Skeletal muscle satellite cell (primary cell): ENCODE results near the gene PNKD.

ENCODE experiments used
- H3K27me3 ChIP-seq: 2 replicates; pipeline ENCODE4 v1.7.0; 2013; ENCODE audit warnings: low read length; ENCODE audit not compliant: control insufficient read depth, insufficient read depth
- H3K36me3 ChIP-seq: 2 replicates; pipeline ENCODE4 v1.7.0; 2013; ENCODE audit warnings: mild to moderate bottlenecking, control low read depth, low read length; ENCODE audit not compliant: insufficient read depth
- H3K4me1 ChIP-seq: 2 replicates; pipeline ENCODE4 v1.7.0; 2013; ENCODE audit warnings: low read length; ENCODE audit not compliant: control insufficient read depth, insufficient read depth
- H3K4me2 ChIP-seq: 2 replicates; pipeline ENCODE4 v1.7.0; 2013; ENCODE audit warnings: mild to moderate bottlenecking, low read length
- H3K4me3 ChIP-seq: 2 replicates; pipeline ENCODE4 v1.7.0; 2013; ENCODE audit warnings: low read length
- H3K9ac ChIP-seq: 2 replicates; pipeline ENCODE4 v1.7.0; 2013; ENCODE audit warnings: mild to moderate bottlenecking, low read depth, low read length, moderate library complexity
- H3K9me3 ChIP-seq: replicated peaks from 2 replicates; pipeline ENCODE4 v1.7.0; 2013; ENCODE audit warnings: mild to moderate bottlenecking, control low read depth, low read length

The PNKD gene

DNA sequence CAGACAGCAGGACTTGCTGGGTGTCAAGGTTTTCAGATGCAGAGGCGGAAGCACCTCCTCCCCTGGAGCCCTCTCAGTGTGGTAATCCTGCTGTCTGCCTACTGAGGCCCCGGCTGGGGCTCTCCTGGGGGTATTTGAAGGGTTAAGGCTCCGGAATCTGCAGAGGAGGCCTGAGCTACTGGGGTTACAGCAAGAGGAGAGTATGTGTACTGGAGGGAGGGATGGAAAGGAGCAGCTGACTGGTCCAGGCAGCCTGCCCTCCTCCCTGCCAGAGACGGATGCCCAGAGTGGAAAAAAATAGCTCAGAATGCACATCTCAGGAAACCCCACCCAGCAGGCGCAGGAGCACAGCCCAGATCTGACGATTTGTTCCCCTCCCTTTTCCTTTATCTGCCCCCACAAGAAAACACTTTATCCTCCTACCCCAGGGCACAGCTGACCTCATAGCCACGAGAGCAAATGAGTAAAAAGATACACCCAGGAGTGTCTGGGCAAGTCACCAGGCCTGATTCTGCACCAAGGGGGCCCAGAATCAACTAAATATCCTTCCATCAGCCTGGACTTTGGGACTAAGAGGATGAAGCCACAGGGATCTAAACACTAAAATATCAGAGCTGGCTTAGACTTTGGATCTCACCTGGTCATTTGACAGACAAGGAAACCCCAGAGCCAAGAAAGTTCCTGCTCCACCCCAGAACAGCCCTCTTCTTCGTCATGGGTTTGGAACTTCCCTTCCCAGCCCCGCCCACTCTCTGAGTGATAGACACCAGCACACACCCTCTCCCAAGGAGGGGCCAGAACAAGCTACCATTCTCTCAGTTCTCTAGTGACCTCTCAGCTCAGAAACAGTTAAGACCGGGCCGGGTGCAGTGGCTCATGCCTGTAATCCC is 16.5 kb downstream of the PNKD start:
- Histone ChIP-seq H3K4me1 (peaks cover 80% of the 10 kb centered on the region), H3K27me3 (no peaks in the 10 kb centered on the region), H3K36me3 (peaks cover 5% of the 10 kb centered on the region), H3K4me3 (peak overlapping the region; percentile 68), H3K9me3 (no peaks in the 10 kb centered on the region), H3K9ac (peak overlapping the region; percentile 88), H3K4me2 (peak overlapping the region; percentile 87)

DNA sequence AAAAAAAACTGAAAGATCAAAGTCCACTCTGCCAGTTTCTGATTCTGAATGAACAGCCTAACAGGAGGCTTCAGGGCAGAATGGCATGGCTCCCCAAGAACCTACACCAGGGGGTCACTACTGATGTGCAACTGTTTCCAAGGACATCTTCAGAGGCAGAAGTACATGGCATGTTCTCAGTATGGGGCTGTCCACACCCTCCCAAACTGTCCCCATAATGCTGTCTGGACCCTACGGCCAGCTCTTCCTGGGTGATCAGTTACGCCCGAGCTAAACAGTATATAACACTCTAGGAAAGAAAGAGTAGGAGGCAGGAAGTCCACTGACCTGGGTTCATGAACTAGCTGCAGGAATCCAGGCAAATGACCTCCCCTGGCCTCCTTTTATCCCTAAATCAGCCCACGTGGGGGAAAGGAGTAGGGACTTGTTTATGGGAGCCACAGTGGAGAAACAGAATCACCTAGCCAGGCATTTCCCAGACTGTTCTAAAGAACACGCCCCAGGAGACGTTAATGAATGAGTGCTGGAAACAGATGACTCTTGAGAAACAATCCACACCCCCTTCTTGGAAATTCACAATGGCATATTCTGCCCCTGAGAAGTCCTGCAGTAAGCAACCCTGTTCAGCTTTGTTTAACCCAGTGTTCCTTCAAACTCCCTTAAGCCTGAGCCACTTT is 19.5 kb downstream of the PNKD start:
- no peaks in the 10 kb centered on the region for H3K9me3 ChIP-seq
- no peaks in the 10 kb centered on the region for H3K36me3 ChIP-seq
- no peaks in the 10 kb centered on the region for H3K27me3 ChIP-seq
- peak overlapping the region; percentile 91 for H3K4me2 ChIP-seq
- peak overlapping the region; percentile 91 for H3K9ac ChIP-seq
- peaks cover 59% of the 10 kb centered on the region for H3K4me1 ChIP-seq
- peak overlapping the region; percentile 87 for H3K4me3 ChIP-seq

DNA sequence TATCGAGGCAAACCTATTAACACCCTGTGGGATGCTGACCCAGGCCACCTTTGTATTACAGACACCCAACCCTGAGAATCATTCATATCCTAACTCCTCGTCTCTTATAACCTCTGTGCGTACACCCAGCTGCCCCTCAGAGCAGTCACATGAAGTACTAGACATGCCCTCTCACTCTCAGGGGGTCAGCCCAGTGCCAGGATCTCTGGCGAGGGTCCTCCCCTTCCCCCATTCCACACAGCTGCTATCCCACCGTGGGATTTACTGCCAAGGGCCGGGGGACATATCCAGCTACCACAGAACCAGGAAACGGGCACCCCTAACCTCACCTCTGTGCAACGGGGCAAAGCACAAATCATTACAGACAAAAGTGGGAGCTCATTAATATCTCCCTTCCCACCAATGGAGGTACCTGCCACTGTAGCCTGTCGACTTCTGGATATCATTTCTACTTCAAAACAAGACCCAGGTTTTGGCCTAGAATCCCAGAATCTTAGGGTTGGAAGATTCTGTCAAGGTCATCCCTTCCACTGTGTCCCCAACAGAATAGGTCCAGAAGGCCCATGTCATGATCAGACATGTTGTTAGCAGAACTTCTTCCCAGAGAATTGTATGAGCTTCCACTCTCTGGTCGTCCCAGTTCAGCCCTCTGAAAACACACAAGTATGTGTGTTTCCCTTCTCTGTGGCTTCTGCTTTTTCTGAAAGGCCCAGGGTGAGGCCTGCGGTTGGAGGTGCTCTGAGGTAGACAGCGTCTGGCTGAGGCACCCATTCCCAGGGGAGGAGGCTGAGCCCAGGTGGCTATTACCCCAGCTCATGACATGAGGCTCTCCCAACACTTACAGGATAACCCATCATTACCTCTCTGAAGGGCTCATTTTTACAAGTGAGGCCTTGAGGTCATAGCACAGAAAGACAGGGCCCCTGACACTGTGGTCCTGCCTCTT is 20.3 kb downstream of the PNKD start:
- Histone ChIP-seq H3K9ac (peak overlapping the region; percentile 91), H3K4me3 (peak overlapping the region; percentile 87), H3K36me3 (no peaks in the 10 kb centered on the region)

DNA sequence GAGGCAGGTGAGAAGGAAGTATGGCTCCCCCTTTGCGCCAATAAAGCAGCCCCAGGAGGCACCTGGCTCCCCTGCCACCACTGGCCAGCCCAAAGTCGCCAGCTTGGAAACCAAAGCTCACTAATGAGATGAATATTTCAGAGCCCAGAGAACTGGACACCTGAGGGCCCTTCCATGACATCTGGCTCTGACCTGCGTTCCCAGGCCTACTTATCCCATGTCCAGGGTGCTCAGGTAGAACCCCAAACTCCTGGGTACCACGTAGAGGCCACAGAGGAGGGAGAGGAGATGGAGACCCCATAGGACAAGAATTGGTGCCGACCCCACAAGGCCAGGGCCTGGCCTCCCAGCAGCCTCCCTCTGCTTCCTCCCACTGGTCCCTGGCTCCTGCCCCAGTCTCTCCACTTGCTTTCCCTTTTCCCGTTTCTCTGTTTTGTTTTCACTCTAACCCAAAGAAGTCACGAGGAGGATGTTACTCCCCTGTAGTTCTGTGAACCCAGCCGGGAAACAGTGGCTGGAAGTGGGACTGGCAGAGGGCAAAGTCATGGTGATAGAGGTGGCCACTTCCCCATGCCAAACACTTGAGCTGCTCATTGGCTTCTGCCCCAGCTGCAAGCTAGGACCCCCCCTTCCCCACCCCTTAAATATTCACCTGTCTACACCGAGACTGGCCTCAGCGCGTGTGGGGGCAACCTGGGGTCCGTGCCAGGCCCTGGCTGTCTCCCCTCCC is 21.2 kb downstream of the PNKD start:
- no peaks in the 10 kb centered on the region for H3K9me3 ChIP-seq
- peaks cover 42% of the 10 kb centered on the region for H3K4me1 ChIP-seq
- H3K4me2 ChIP-seq, result peak overlapping the region; percentile 91
- no peaks in the 10 kb centered on the region for H3K36me3 ChIP-seq
- H3K4me3 ChIP-seq, result peak overlapping the region; percentile 87
- peak overlapping the region; percentile 91 for H3K9ac ChIP-seq
- H3K27me3 ChIP-seq, result no peaks in the 10 kb centered on the region

More for the DNA sequence above, 20.3 kb downstream of the PNKD start:
- Histone ChIP-seq H3K4me1 (peaks cover 51% of the 10 kb centered on the region), H3K9me3 (no peaks in the 10 kb centered on the region), H3K4me2 (peak overlapping the region; percentile 91), H3K27me3 (no peaks in the 10 kb centered on the region)

DNA sequence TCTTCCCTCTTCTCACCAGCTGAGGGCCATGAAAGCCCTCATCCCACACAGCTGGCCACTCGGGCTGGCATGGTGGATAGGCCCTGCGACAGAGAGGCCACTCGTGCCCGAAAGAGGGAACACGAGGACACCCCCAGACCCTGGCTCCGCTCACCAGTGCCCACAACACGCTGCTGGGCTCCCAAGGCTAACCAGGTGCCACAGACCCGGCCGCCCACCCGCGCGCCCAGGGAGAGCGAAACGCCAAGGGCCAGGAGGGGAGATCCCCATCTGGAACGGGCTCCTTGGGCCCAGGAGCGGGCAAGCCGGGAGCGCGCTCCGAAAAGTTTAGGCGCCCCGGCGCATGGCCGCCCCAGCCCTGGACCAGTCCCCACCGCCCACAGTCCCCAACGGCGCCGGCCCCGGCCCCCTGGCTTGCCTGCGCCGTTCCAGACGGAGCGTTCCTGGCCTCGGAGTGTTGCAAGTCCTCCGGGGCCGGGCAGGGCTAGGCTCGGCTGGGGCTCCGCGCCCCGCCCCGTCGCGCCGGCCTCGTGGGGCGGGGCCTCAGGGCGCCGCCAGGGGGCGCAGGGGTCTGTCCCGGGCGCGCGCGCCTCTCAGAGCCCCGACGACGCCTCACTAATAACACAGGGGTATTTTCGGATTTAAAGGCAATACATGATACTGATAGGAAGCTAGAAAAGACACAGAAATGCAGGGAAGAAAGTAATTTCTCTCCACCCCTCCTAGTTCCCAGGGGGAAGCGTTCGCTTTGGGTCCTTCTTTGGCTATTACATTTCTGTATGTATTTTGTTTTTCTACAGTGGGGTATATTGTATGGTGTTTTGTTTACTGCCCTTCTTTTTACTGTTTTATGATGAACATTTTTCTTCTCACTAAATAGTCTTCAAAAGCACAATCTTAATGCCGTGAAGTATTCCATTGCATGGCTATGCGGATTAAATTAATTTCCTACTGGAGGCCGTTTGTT is 22.0 kb downstream of the PNKD start, which contains the start of gene TMBIM1:
TMBIM1 (minus strand) TSS at position 456 of the 967 bp plus-strand sequence. CDS start 10,362 bp downstream, outside the sequence.
- H3K4me1 ChIP-seq, result peaks cover 36% of the 10 kb centered on the region
- peak within 1 kb of the TSS; percentile 91 for H3K9ac ChIP-seq
- no peaks in the 10 kb centered on the region for H3K27me3 ChIP-seq

DNA sequence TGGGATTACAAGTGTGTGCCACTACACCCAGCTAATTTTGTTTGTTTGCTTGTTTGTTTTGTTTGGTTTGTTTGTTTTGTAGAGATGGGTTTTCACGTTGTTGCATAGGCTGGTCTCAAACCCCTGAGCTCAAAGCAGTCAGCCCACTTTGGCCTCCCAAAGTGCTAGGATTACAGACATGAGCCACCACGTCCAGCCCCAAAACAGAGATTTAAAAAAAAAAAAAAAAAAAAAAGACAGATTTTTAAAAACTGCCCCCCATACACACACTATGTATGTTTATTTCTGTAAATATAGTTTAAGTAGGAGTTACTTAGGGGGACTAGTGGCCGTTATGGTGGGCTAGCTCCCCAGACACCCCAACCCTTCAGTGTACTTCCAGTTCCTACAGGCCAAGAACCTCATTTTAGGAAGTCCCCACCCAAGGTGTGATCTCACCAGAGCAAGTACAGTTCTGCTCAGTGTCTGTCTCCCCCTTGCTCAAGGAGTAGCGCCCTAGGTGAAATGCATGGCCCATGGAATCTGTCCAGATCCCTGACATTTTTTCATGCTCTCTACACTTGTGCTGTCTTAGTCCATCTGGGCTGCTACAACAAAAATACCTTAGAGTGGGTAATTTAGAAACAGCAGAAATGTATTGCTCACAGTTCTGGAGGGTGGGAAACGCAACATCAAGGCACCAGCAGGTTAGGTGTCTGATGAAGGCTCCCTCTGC is 23.6 kb downstream of the PNKD start:
- Histone ChIP-seq H3K4me2 (no peak overlapping the region), H3K27me3 (no peaks in the 10 kb centered on the region), H3K4me1 (peaks cover 29% of the 10 kb centered on the region), H3K9me3 (no peaks in the 10 kb centered on the region), H3K4me3 (no peak overlapping the region), H3K36me3 (no peaks in the 10 kb centered on the region), H3K9ac (no peak overlapping the region)

More for the DNA sequence above, 22.0 kb downstream of the PNKD start, which contains the start of gene TMBIM1:
- peak within 1 kb of the TSS; percentile 87 for H3K4me3 ChIP-seq
- peak within 1 kb of the TSS; percentile 91 for H3K4me2 ChIP-seq
- H3K9me3 ChIP-seq, result no peaks in the 10 kb centered on the region
- H3K36me3 ChIP-seq, result no peaks in the 10 kb centered on the region

DNA sequence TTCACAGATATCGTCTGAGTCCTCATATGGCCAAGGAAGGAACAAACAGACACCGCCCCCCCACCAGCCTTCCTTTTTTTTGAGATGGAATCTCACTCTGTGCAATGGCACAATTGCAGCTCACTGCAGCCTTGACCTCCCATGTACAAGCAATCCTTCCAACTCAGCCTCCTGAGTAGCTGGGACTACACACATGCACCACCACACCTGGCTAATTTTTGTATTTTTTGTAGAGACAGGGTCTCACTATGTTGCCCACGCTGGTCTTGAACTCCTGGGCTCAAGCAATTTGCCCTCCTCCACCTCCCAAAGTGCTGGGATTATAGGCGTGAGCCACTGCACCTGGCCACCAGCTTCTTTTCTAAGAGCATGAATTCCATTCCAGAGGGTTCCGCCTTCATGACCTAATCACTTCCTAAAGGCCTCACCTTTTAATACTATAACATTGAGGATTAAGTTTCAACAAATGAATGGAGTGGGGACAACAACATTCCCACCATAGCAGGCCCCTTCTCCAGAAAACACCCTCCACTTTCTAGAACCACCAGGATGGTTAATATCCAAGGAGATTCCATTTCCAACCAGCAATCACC is 24.2 kb downstream of the PNKD start:
- H3K4me3 ChIP-seq, result no peak overlapping the region
- H3K36me3 ChIP-seq, result no peaks in the 10 kb centered on the region
- H3K4me1 ChIP-seq, result peaks cover 27% of the 10 kb centered on the region
- no peak overlapping the region for H3K9ac ChIP-seq
- H3K4me2 ChIP-seq, result no peak overlapping the region
- H3K9me3 ChIP-seq, result no peaks in the 10 kb centered on the region
- no peaks in the 10 kb centered on the region for H3K27me3 ChIP-seq

DNA sequence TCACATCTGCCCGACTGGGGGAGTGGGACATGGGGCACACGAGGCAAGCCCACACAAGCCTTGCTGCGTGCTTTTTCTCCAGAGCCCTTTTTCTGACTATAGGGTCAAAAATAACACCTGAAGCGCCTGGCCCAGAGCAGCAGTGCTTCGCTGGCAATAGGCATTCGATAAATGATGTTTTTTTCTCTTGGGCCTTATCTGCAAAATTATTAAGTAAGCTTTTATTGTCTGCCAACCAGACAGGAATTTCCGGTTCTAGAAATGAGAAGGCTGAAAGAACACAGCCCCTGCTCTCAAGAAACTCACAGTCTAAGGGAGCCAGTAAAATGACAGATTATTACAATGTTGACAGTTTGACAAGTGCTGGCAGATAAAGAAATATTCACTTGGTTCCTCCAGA is 24.7 kb downstream of the PNKD start:
- Histone ChIP-seq H3K4me1 (peaks cover 22% of the 10 kb centered on the region), H3K9me3 (no peaks in the 10 kb centered on the region), H3K9ac (no peak overlapping the region), H3K4me2 (no peak overlapping the region), H3K27me3 (no peaks in the 10 kb centered on the region), H3K4me3 (no peak overlapping the region), H3K36me3 (no peaks in the 10 kb centered on the region)

DNA sequence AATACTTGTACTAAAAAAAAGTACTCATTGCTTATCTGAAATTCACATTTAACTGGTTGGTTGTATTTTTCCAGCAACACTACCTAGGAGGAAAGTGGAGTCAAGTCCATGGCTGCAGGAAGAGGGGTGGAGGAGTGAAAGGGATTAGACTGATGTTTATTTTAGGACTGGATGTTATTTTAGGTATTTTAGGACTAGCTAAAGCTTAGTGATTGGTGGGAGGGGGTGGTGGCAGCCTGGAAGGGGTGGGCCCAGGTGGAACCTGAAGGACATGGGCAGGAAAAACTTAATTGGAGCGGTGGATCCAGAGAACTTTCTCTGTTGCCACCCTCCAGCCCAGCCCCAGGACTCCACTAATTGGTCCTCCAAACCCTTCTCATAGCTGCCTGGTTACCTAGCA is 25.9 kb downstream of the PNKD start:
- H3K36me3 ChIP-seq, result no peaks in the 10 kb centered on the region

More for the DNA sequence above, 25.9 kb downstream of the PNKD start:
- Histone ChIP-seq H3K4me1 (peaks cover 10% of the 10 kb centered on the region), H3K4me2 (no peak overlapping the region), H3K27me3 (no peaks in the 10 kb centered on the region), H3K9ac (no peak overlapping the region), H3K9me3 (no peaks in the 10 kb centered on the region), H3K4me3 (no peak overlapping the region)
